CD4-positive, alpha-beta T cell (primary cell): ENCODE data around the gene MAGEB4. TPM values are rescaled to one million over a fixed set of nuclear protein-coding genes. Genes with fewer than 3 reads are reported as not detected.

Source experiments
- ATAC-seq: fragments of 200-7000 bp; cut with Tn5 transposase; one replicate; pipeline ENCODE4 v1.10.0; 2022; ENCODE audit warnings: mild to moderate bottlenecking; ENCODE audit not compliant: poor library complexity
- CTCF ChIA-PET: fragments of 350-600 bp; sonication (Branson Sonifier 250); formaldehyde crosslinking; loops from one replicate; lab custom pipeline; 2021; ENCODE audit warnings: antibody characterized with exemption, inconsistent platforms; lab: Charles Lee
- POLR2A ChIA-PET: fragments of 350-600 bp; sonication (Branson Sonifier 250); formaldehyde crosslinking; loops from one replicate; lab custom pipeline; 2021; ENCODE audit warnings: antibody characterized with exemption, inconsistent platforms; lab: Charles Lee
- DNase-seq, 14 experiments: peaks; one replicate each; pipeline ENCODE4 v3.0.0-alpha.2; 2013 to 2020; ENCODE audit warnings: mixed read lengths in 2 of 14
- H3K27ac ChIP-seq, 2 donors: one replicate each; pipeline versions ENCODE4 v1.5.1 to v1.7.0; 2013; ENCODE audit warnings: low read length in 2 of 2, low read depth in 1 of 2, mild to moderate bottlenecking in 1 of 2
- H3K27me3 ChIP-seq, 2 experiments: 1 replicate in 1 of 2; 2 replicates in 1 of 2; pipeline versions ENCODE4 v1.6.1 to v1.7.0; 2013; ENCODE audit warnings: low read length in 2 of 2, control low read depth in 1 of 2, mild to moderate bottlenecking in 1 of 2, moderate library complexity in 1 of 2; ENCODE audit not compliant: insufficient read depth in 2 of 2, control insufficient read depth in 1 of 2
- H3K36me3 ChIP-seq: one replicate; pipeline ENCODE4 v1.6.1; 2013; ENCODE audit warnings: low read length, control low read depth; ENCODE audit not compliant: insufficient read depth
- H3K4me1 ChIP-seq: one replicate; pipeline ENCODE4 v1.6.1; 2013; ENCODE audit warnings: low read length, control low read depth; ENCODE audit not compliant: insufficient read depth
- H3K4me3 ChIP-seq: one replicate; pipeline ENCODE4 v1.5.1; 2013; ENCODE audit warnings: mild to moderate bottlenecking, low read length, moderate library complexity
- H3K9me3 ChIP-seq, 2 experiments: 1 replicate in 1 of 2; 2 replicates in 1 of 2; pipeline versions ENCODE4 v1.6.1 to v1.7.0; 2013; ENCODE audit warnings: low read length in 2 of 2, mild to moderate bottlenecking in 2 of 2, control low read depth in 1 of 2, moderate library complexity in 1 of 2; ENCODE audit not compliant: control insufficient read depth in 1 of 2, insufficient read depth in 1 of 2
- H3K27ac Mint-ChIP-seq: one replicate; pipeline ENCODE4 v1.8.0; 2020; ENCODE audit warnings: mixed read lengths
- H3K27me3 Mint-ChIP-seq: one replicate; pipeline ENCODE4 v1.8.0; 2021; ENCODE audit warnings: mixed read lengths
- H3K36me3 Mint-ChIP-seq: one replicate; pipeline ENCODE4 v1.8.0; 2021; ENCODE audit warnings: low read depth, mixed read lengths
- H3K4me1 Mint-ChIP-seq: one replicate; pipeline ENCODE4 v1.8.0; 2021; ENCODE audit warnings: low read depth, mixed read lengths
- H3K4me3 Mint-ChIP-seq: one replicate; pipeline ENCODE4 v1.8.0; 2020; ENCODE audit warnings: mild to moderate bottlenecking, mixed read lengths
- H3K9me3 Mint-ChIP-seq: one replicate; pipeline ENCODE4 v1.8.0; 2020; ENCODE audit warnings: mixed read lengths
- intact Hi-C, 2 experiments: fragments of 100-400 bp; cut with DNase I in 1 of 2; cut with micrococcal nuclease in 1 of 2; formaldehyde crosslinking; loops; one replicate each; pipeline versions ENCODE4 v1.15.1 to v1.9.0; 2023 to 2025; cut with DNase I, micrococcal nuclease
- total RNA-seq, 174 experiments: library from RNA in 2 of 174; stranded (reverse) in 2 of 174; gene quantifications; one replicate each; pipeline ENCODE4 v1.2.3 and lab custom pipeline; 2021 to 2026
- TF ChIP-seq, protein P1 (sequence below): fragments of 200-600 bp; IDR thresholded peaks from one replicate; pipeline ENCODE4 v1.8.0; 2022; ENCODE audit warnings: antibody characterized with exemption, mild to moderate bottlenecking

MAGEB4 gene
- total RNA-seq, 2 experiments from 2014 or later: not detected

DNA sequence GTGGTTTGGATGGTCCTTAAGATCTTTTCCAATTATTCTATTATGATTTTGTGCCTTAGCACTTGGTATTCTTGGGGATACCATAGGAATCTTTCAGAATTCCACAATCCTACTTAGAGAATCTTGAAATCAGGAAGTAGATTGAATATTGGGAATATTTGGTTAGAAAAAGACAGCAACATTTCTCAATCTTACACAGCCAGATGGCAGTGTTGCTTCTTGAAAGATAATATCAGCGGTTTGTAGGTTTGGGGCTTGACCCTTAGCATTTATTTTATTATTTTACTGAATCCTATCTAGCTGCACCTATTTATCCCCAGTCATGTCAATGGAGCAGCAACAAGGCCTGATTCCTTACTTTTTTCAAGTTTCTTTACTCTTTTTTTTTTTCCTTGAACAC lies 33.7 kb downstream of the MAGEB4 start:
- Mint-ChIP-seq H3K9me3 (no peaks in the 10 kb centered on the region), H3K27ac (no peak overlapping the region), H3K4me1 (peaks cover 9% of the 10 kb centered on the region), H3K4me3 (no peak overlapping the region), H3K36me3 (no peaks in the 10 kb centered on the region), H3K27me3 (no peaks in the 10 kb centered on the region)
- H3K9me3 ChIP-seq: no peaks in the 10 kb centered on the region
- POLR2A ChIA-PET: no interaction called here
- intact Hi-C loops: no loop called here
- no peak for DNase-seq
- H3K4me1 ChIP-seq: no peaks in the 10 kb centered on the region
- CTCF ChIA-PET: no interaction called here
- H3K4me3 ChIP-seq: no peak overlapping the region
- no peak for ATAC-seq
- no peaks in the 10 kb centered on the region for H3K27me3 ChIP-seq
- H3K27ac ChIP-seq: no peak overlapping the region
- no peaks in the 10 kb centered on the region for H3K36me3 ChIP-seq
- TF ChIP-seq, protein P1, sequence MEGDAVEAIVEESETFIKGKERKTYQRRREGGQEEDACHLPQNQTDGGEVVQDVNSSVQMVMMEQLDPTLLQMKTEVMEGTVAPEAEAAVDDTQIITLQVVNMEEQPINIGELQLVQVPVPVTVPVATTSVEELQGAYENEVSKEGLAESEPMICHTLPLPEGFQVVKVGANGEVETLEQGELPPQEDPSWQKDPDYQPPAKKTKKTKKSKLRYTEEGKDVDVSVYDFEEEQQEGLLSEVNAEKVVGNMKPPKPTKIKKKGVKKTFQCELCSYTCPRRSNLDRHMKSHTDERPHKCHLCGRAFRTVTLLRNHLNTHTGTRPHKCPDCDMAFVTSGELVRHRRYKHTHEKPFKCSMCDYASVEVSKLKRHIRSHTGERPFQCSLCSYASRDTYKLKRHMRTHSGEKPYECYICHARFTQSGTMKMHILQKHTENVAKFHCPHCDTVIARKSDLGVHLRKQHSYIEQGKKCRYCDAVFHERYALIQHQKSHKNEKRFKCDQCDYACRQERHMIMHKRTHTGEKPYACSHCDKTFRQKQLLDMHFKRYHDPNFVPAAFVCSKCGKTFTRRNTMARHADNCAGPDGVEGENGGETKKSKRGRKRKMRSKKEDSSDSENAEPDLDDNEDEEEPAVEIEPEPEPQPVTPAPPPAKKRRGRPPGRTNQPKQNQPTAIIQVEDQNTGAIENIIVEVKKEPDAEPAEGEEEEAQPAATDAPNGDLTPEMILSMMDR: no peak

DNA sequence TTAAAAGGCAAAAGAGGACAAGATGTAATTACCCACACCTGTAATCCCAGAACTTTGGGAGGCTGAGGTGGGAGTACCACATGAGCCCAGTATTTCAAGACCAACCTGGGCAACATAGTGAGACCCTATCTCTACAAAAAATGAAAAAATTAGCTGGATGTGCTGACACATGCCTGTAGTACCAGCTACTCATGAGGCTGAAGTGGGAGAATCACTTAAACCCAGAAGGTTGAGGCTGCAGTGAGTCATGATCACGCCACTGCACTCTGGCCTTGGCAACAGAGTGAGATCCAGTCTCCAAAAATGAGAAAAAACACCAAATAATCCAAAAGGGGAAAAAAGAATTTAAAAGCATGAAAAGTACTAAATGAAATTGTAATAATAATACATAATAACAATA lies 36.6 kb downstream of the MAGEB4 start:
- H3K4me3 ChIP-seq: no peak overlapping the region
- H3K27me3 Mint-ChIP-seq: no peaks in the 10 kb centered on the region
- H3K9me3 ChIP-seq: no peaks in the 10 kb centered on the region
- no peaks in the 10 kb centered on the region for H3K9me3 Mint-ChIP-seq
- H3K27ac Mint-ChIP-seq: no peak overlapping the region
- peaks cover 9% of the 10 kb centered on the region for H3K4me1 Mint-ChIP-seq
- no peak overlapping the region for H3K27ac ChIP-seq
- TF ChIP-seq, protein P1: no peak
- H3K27me3 ChIP-seq: no peaks in the 10 kb centered on the region
- DNase-seq (no peak), ATAC-seq (no peak)
- POLR2A ChIA-PET: no interaction called here
- no peaks in the 10 kb centered on the region for H3K36me3 Mint-ChIP-seq
- H3K36me3 ChIP-seq: no peaks in the 10 kb centered on the region
- H3K4me3 Mint-ChIP-seq: no peak overlapping the region
- intact Hi-C loops: no loop called here
- CTCF ChIA-PET: no interaction called here
- no peaks in the 10 kb centered on the region for H3K4me1 ChIP-seq

DNA sequence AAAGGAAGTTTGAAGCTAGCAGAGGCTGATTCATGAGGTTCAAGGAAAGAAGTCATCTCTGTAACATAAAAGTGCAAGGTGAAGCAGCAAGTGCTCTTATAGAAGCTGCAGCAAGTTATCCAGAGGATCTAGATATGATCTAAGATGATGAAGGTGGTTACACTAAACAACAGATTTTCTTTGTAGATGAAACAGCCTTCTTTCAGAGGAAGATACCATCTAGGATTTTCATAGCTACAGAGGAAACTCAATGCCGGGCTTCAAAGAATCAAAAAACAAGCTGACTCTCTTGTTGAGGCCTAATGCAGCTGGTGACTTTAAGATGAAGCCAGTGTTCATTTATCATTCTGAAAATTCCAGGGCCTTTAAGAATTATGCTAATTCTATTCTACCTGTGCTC lies 38.6 kb downstream of the MAGEB4 start:
- no peak overlapping the region for H3K27ac Mint-ChIP-seq

More for the DNA sequence above, 38.6 kb downstream of the MAGEB4 start:
- no peak overlapping the region for H3K27ac ChIP-seq
- no peaks in the 10 kb centered on the region for H3K4me1 ChIP-seq
- Mint-ChIP-seq H3K9me3 (no peaks in the 10 kb centered on the region), H3K36me3 (no peaks in the 10 kb centered on the region), H3K4me1 (peaks cover 9% of the 10 kb centered on the region), H3K4me3 (no peak overlapping the region), H3K27me3 (no peaks in the 10 kb centered on the region)
- H3K9me3 ChIP-seq: no peaks in the 10 kb centered on the region
- DNase-seq (peak in 3 of 14 experiments; percentile 0 to 9 (median 1)), ATAC-seq (no peak)
- POLR2A ChIA-PET: no interaction called here
- intact Hi-C loops: no loop called here
- no peak overlapping the region for H3K4me3 ChIP-seq
- CTCF ChIA-PET: no interaction called here
- no peaks in the 10 kb centered on the region for H3K36me3 ChIP-seq
- TF ChIP-seq, protein P1: no peak
- no peaks in the 10 kb centered on the region for H3K27me3 ChIP-seq
